Neural progenitor cell (in vitro differentiated cells): Measurements from ENCODE around the gene OR52W1.

ENCODE experiments used
- EZH2 ChIP-seq: fragments of 200-600 bp; sonication (generic); IDR thresholded peaks from 2 replicates; pipeline ENCODE4 v1.6.1; 2017; ENCODE audit warnings: antibody characterized with exemption, mild to moderate bottlenecking, moderate library complexity
- TF ChIP-seq, protein P1 (sequence below): fragments of 200-600 bp; sonication (generic); IDR thresholded peaks from 2 replicates; pipeline ENCODE4 v1.5.1; 2017; ENCODE audit warnings: antibody characterized with exemption, mild to moderate bottlenecking

DNA sequence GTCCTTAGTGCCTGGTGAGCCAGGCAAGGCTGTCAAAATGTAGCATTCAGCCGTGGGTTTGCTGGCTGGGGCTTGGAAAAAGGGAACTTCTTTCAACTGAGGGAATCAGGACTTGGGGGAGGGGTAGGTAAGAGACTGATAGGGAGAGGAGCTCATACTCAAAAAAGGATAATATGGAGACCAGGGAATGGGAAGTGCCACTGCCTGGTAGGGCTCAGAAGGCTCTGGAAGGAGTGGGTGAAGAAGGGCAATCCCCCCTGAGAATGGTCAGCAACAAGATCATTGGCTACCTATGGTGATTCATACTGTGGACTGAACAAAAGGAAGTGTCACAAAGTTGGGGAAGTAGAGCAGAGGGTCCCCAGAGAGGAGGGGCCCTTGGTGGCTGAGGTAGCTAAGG, 41.8 kb downstream of the OR52W1 start:
- TF ChIP-seq, protein P1, sequence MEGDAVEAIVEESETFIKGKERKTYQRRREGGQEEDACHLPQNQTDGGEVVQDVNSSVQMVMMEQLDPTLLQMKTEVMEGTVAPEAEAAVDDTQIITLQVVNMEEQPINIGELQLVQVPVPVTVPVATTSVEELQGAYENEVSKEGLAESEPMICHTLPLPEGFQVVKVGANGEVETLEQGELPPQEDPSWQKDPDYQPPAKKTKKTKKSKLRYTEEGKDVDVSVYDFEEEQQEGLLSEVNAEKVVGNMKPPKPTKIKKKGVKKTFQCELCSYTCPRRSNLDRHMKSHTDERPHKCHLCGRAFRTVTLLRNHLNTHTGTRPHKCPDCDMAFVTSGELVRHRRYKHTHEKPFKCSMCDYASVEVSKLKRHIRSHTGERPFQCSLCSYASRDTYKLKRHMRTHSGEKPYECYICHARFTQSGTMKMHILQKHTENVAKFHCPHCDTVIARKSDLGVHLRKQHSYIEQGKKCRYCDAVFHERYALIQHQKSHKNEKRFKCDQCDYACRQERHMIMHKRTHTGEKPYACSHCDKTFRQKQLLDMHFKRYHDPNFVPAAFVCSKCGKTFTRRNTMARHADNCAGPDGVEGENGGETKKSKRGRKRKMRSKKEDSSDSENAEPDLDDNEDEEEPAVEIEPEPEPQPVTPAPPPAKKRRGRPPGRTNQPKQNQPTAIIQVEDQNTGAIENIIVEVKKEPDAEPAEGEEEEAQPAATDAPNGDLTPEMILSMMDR, result no peak
- TF ChIP-seq EZH2, result no peak
